HG03439 (cell line): ENCODE data around the gene KLF2.

Experiments
- ATAC-seq: cut with Tn5 transposase; IDR thresholded peaks from one replicate; pipeline ENCODE4 v1.9.1; 2021; ENCODE audit warnings: mild to moderate bottlenecking, moderate library complexity; ENCODE audit not compliant: unreplicated experiment

Gene KLF2

GRCh38 chr19:16375157-16375935, 50.7 kb downstream of the KLF2 start:
- no peak for ATAC-seq

GRCh38 chr19:16375936-16376185, 51.2 kb downstream of the KLF2 start:
- no peak for ATAC-seq

GRCh38 chr19:16376241-16376640, 51.6 kb downstream of the KLF2 start:
- ATAC-seq, result no peak

- ATAC-seq, result no peak
These were observed 52.0 kb downstream of the KLF2 start for GRCh38 chr19:16376649-16377048.

GRCh38 chr19:16377521-16377920, 52.9 kb downstream of the KLF2 start:
- no peak for ATAC-seq
